ENCODE results near the gene CEP170B.

CEP170B gene

DNA sequence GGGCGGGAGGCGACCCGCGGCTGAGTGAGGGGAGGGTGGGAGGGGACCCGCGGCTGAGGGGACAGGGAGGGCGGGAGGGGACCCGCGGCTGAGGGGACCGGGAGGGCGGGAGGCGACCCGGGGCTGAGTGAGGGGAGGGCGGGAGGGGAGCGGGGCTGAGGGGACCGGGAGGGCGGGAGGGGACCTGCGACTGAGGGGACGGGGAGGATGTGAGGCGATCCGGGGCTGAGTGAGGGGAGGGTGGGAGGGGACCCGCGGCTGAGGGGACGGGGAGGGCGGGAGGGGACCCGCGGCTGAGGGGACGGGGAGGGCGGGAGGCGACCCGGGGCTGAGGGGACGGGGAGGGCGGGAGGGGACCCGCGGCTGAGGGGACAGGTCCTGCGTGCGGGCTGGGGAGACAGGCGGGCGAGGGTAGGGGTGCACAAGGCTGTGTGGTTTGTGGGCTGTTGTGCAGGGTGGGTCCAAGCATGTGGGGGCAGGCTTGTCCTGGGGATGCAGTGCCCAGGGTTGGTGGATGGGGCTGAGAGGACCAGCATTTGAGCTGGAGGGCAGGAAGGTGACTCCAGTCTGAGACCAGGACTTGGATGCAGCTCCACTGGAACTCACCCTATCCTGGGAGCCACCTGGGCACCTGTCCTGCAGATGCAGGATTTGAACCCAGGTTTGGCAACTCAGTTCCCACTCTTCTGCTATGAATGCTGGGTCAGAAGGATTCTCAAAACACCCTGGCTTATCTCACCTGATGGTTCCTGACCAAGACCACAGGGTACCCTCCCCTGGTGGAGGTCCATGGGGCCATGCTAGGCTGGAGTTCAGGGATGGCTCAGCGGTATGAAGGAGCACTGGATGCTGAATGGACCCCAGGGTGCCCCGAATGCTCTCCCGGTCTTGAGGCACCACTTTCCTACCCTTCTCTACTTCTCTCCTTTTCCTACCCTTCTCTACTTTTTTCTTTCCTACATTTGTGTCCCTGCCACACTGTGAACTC lies 69.0 kb downstream of the CEP170B start:
- Histone ChIP-seq H3K4me2 (peak overlapping the region; percentile 65), H3K9me3 (no peaks in the 10 kb centered on the region), H3K27ac (no peak overlapping the region), H3K36me3 (peaks cover 35% of the 10 kb centered on the region), H3K4me3 (no peak overlapping the region), H4K20me1 (peaks cover 18% of the 10 kb centered on the region; the same call in 1 of the 2 replicates), H3K27me3 (peaks cover 6% of the 10 kb centered on the region; the same call in 1 of the 2 replicates), H3K9ac (no peak overlapping the region), H3K4me1 (peaks cover 63% of the 10 kb centered on the region)
- TF ChIP-seq Cebpa-rat (IDR thresholded peaks at IDR 0.05), result no peak

GRCh38 chr14:104935026-104935650 lies 70.1 kb downstream of the CEP170B start:
- H3K27me3 ChIP-seq, result peaks cover 6% of the 10 kb centered on the region; the same call in 1 of the 2 replicates
- H4K20me1 ChIP-seq, result peaks cover 9% of the 10 kb centered on the region; the same call in 1 of the 2 replicates
- H3K4me2 ChIP-seq, result peak overlapping the region; percentile 65
- no peaks in the 10 kb centered on the region for H3K9me3 ChIP-seq
- TF ChIP-seq Cebpa-rat (IDR thresholded peaks at IDR 0.05), result no peak
- H3K36me3 ChIP-seq, result peaks cover 24% of the 10 kb centered on the region
- H3K4me1 ChIP-seq, result peaks cover 63% of the 10 kb centered on the region
- H3K9ac ChIP-seq, result no peak overlapping the region
- no peak overlapping the region for H3K4me3 ChIP-seq
- no peak overlapping the region for H3K27ac ChIP-seq

- Histone ChIP-seq H3K4me1 (peaks cover 58% of the 10 kb centered on the region), H3K4me3 (no peak overlapping the region), H3K27me3 (peaks cover 6% of the 10 kb centered on the region; the same call in 1 of the 2 replicates)
Observed at GRCh38 chr14:104935955-104936354, 70.9 kb downstream of the CEP170B start.

DNA sequence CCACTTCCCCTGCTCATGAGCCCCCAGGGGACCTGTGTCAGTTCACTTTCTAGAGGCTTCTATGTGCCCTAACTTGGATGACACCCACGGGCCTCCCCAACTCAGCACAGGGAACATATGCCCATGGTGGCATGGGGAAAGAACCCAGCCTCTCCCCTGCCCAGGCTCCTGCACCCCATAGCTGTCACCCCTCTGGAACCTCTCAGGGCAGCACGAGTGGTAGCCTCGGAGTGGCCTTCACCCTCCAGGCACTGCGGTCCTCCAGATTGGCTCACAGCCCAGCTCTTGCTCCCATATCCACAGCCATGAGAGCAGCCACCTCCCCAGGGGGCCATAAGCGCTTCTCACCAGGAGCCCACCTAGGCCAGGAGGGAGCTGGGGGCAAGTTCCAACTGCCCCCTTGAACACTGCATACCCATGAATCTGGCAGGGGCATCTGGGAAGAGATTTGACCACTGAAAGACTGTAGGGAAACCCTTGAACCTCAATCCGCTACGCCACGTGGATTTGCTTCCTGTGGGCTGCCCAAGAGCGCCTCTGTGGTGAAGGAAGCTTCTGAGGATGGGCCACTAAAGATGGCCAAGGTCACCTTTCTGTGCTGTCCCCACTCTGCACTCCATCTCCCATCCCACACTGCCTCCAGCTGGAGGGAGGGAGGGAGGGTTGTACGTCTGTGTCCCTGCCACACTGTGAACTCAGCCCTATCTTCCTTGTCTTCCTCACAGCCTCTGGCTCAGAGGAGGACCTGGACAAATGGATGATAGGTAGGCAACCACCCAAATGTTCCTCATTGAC lies 71.5 kb downstream of the CEP170B start:
- H3K27me3 ChIP-seq, result peaks cover 6% of the 10 kb centered on the region; the same call in 1 of the 2 replicates
- no peak for TF ChIP-seq Cebpa-rat (IDR thresholded peaks at IDR 0.05)
- H3K4me1 ChIP-seq, result peaks cover 52% of the 10 kb centered on the region
- H3K9me3 ChIP-seq, result no peaks in the 10 kb centered on the region
- H3K36me3 ChIP-seq, result peaks cover 10% of the 10 kb centered on the region; the same call in 1 of the 2 replicates
- no peak overlapping the region for H3K9ac ChIP-seq
- no peak overlapping the region for H3K27ac ChIP-seq
- peak overlapping the region; percentile 52 for H3K4me2 ChIP-seq
- no peak overlapping the region for H3K4me3 ChIP-seq
- peaks cover 9% of the 10 kb centered on the region; the same call in 1 of the 2 replicates for H4K20me1 ChIP-seq

More at GRCh38 chr14:104935955-104936354, 70.9 kb downstream of the CEP170B start:
- H3K9ac ChIP-seq, result no peak overlapping the region
- peaks cover 16% of the 10 kb centered on the region for H3K36me3 ChIP-seq
- H4K20me1 ChIP-seq, result peaks cover 9% of the 10 kb centered on the region; the same call in 1 of the 2 replicates
- peak overlapping the region; percentile 52 for H3K4me2 ChIP-seq
- TF ChIP-seq Cebpa-rat (IDR thresholded peaks at IDR 0.05), result no peak
- no peak overlapping the region for H3K27ac ChIP-seq
- no peaks in the 10 kb centered on the region for H3K9me3 ChIP-seq

DNA sequence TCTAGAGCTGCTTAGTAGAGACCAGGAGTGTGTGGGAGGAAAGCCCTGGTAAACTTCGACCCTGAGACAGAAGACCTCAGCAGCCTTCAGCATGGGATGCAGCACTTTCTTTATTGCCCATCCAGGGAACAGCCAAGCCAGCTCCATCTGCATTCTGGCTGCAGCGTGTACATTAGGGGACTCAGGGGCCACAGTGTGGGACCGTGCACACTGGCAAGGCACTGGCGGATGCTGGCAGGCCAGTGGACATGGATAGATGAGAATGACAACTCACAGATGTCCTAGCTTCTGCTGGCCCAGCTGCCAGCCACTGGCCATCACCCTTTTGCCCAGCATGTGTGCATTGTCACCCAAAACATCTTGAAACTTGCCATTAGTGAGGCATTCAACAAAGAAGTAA lies 72.1 kb downstream of the CEP170B start:
- Histone ChIP-seq H4K20me1 (peaks cover 4% of the 10 kb centered on the region; the same call in 1 of the 2 replicates), H3K4me2 (peak overlapping the region; percentile 52), H3K36me3 (peaks cover 5% of the 10 kb centered on the region; the same call in 1 of the 2 replicates), H3K27me3 (peaks cover 6% of the 10 kb centered on the region; the same call in 1 of the 2 replicates), H3K4me1 (peaks cover 46% of the 10 kb centered on the region), H3K9ac (no peak overlapping the region), H3K9me3 (no peaks in the 10 kb centered on the region), H3K27ac (no peak overlapping the region), H3K4me3 (no peak overlapping the region)
- TF ChIP-seq Cebpa-rat (IDR thresholded peaks at IDR 0.05), result no peak

GRCh38 chr14:104937694-104938365 lies 72.8 kb downstream of the CEP170B start:
- no peak overlapping the region for H3K27ac ChIP-seq
- H3K27me3 ChIP-seq, result peaks cover 6% of the 10 kb centered on the region; the same call in 1 of the 2 replicates
- peaks cover 7% of the 10 kb centered on the region; the same call in 1 of the 2 replicates for H3K36me3 ChIP-seq
- no peak overlapping the region for H3K4me3 ChIP-seq
- no peaks in the 10 kb centered on the region; the same call in 1 of the 2 replicates for H4K20me1 ChIP-seq
- no peaks in the 10 kb centered on the region for H3K9me3 ChIP-seq
- H3K9ac ChIP-seq, result no peak overlapping the region
- peak overlapping the region; percentile 52 for H3K4me2 ChIP-seq
- peaks cover 39% of the 10 kb centered on the region for H3K4me1 ChIP-seq
- no peak for TF ChIP-seq Cebpa-rat (IDR thresholded peaks at IDR 0.05)

DNA sequence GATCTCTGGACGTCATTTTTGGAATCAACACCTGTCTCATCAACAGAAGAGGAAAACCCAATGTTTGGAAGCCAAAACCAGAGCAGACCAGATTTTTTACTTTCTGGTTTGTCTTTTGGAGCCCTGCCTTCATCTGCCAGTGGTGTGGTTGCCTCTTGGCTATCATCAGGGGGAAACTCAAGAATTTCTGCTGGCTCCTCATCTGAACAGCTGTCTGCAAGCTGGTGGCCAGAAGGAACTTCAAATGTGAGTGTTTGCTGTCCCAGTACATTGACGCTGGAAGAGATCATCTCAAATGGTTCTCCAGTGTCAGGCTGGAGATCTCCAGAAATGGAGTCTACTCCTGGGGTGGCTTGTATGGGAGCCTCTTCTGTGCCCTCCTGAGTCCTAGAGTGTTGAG lies 73.4 kb downstream of the CEP170B start:
- H3K27me3 ChIP-seq, result peaks cover 6% of the 10 kb centered on the region; the same call in 1 of the 2 replicates

DNA sequence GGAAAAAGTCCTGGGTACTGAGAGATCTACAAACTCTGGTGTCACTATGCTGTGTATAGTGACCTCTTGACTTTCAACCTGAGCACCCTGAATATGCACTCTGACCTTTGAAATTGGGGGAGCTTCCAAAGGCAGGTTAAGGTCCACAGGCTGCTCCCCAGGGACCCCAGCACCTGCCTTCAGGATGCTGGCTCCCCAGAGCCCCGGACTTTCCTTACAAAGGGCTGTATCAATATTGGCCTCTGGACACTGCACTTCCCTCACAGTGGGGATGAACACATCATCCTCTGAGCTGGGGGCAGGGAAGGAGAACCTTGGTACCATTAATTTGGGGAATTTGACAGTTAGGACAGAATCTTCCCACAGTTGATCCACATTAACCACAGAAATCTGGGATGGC lies 73.9 kb downstream of the CEP170B start:
- Histone ChIP-seq H4K20me1 (no peaks in the 10 kb centered on the region; the same call in 1 of the 2 replicates), H3K27ac (no peak overlapping the region), H3K9ac (no peak overlapping the region), H3K4me3 (no peak overlapping the region), H3K9me3 (no peaks in the 10 kb centered on the region), H3K27me3 (peaks cover 6% of the 10 kb centered on the region; the same call in 1 of the 2 replicates), H3K4me1 (peaks cover 37% of the 10 kb centered on the region), H3K36me3 (peaks cover 12% of the 10 kb centered on the region; the same call in 1 of the 2 replicates), H3K4me2 (no peak overlapping the region)
- no peak for TF ChIP-seq Cebpa-rat (IDR thresholded peaks at IDR 0.05)

More for the DNA sequence above, 73.4 kb downstream of the CEP170B start:
- Histone ChIP-seq H3K9ac (no peak overlapping the region), H4K20me1 (no peaks in the 10 kb centered on the region; the same call in 1 of the 2 replicates), H3K4me2 (no peak overlapping the region), H3K4me1 (peaks cover 37% of the 10 kb centered on the region), H3K4me3 (no peak overlapping the region), H3K36me3 (peaks cover 12% of the 10 kb centered on the region; the same call in 1 of the 2 replicates), H3K27ac (no peak overlapping the region), H3K9me3 (no peaks in the 10 kb centered on the region)
- TF ChIP-seq Cebpa-rat (IDR thresholded peaks at IDR 0.05), result no peak

Measured in BLaER1 (cell line).